ENCODE results near the gene MGAT4B. TPM values are rescaled to one million over a fixed set of nuclear protein-coding genes. Genes with fewer than 3 reads are reported as not detected.

The MGAT4B gene
- total and polyA plus RNA-seq, 2 of the 13 experiments (the other 11 are each of a cell fraction or from before 2014, with no cell fraction given): 93.5 to 130 TPM

GRCh38 chr5:179806250-179807048 is at the start of gene MGAT4B (continued):
- TF ChIP-seq ZNF704 (CRISPR knock-in tag; IDR thresholded peaks at IDR 0.05; ENCODE audit: borderline replicate concordance) (no peak), ZNF629 (CRISPR knock-in tag; conservative IDR thresholded peaks at IDR 0.05) (no peak), POLR2AphosphoS5 (IDR thresholded peaks at IDR 0.05; ENCODE audit: low read depth, low read length) (peak; percentile 27), NCOR1 (IDR thresholded peaks at IDR 0.05; ENCODE audit: borderline replicate concordance, low read length) (no peak), HOXA9 (CRISPR knock-in tag; IDR thresholded peaks at IDR 0.05; ENCODE audit: borderline replicate concordance) (0 out of 2 replicates have a peak, but pooled peaks have one; percentile 19), JUNB (CRISPR knock-in tag; IDR thresholded peaks at IDR 0.05; ENCODE audit: borderline replicate concordance) (no peak), RBFOX2 (IDR thresholded peaks at IDR 0.05; ENCODE audit: low read depth, low read length) (peak; percentile 76; the same call in 1 of the 2 replicates), ZSCAN21 (CRISPR knock-in tag; IDR thresholded peaks at IDR 0.05; ENCODE audit: borderline replicate concordance) (peak; percentile 48; the same call in 1 of the 2 replicates), ZKSCAN1 (IDR thresholded peaks at IDR 0.05; ENCODE audit: low read length) (no peak), FOXC1 (CRISPR knock-in tag; IDR thresholded peaks at IDR 0.05; ENCODE audit: borderline replicate concordance) (no peak), SNAPC2 (CRISPR knock-in tag; IDR thresholded peaks at IDR 0.05) (no peak), ZNF136 (CRISPR knock-in tag; IDR thresholded peaks at IDR 0.05; ENCODE audit: low read depth) (no peak), AGO2 (optimal IDR thresholded peaks at IDR 0.05; ENCODE audit: low read depth, low read length) (no peak), ZFX (CRISPR knock-in tag; IDR thresholded peaks at IDR 0.05; ENCODE audit: low read depth) (peak; percentile 65), ZSCAN20 (CRISPR knock-in tag; IDR thresholded peaks at IDR 0.05; ENCODE audit: borderline replicate concordance) (no peak), POLR2A (IDR thresholded peaks at IDR 0.05; ENCODE audit: insufficient read depth in 1 of 2, low read depth in 2 of 2, low read length in 2 of 2) (peak in 1 of 2 experiments; percentile 42; a peak in 1 of 4 replicates), SAP130 (CRISPR knock-in tag; IDR thresholded peaks at IDR 0.05; ENCODE audit: low read depth) (peak; percentile 6; the same call in 1 of the 2 replicates)
- TF ChIP-seq, protein P1, sequence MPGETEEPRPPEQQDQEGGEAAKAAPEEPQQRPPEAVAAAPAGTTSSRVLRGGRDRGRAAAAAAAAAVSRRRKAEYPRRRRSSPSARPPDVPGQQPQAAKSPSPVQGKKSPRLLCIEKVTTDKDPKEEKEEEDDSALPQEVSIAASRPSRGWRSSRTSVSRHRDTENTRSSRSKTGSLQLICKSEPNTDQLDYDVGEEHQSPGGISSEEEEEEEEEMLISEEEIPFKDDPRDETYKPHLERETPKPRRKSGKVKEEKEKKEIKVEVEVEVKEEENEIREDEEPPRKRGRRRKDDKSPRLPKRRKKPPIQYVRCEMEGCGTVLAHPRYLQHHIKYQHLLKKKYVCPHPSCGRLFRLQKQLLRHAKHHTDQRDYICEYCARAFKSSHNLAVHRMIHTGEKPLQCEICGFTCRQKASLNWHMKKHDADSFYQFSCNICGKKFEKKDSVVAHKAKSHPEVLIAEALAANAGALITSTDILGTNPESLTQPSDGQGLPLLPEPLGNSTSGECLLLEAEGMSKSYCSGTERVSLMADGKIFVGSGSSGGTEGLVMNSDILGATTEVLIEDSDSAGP (CRISPR knock-in tag; IDR thresholded peaks at IDR 0.05; ENCODE audit: borderline replicate concordance): peak; percentile 98; the same call in 1 of the 2 replicates
- TF ChIP-seq, protein P2, sequence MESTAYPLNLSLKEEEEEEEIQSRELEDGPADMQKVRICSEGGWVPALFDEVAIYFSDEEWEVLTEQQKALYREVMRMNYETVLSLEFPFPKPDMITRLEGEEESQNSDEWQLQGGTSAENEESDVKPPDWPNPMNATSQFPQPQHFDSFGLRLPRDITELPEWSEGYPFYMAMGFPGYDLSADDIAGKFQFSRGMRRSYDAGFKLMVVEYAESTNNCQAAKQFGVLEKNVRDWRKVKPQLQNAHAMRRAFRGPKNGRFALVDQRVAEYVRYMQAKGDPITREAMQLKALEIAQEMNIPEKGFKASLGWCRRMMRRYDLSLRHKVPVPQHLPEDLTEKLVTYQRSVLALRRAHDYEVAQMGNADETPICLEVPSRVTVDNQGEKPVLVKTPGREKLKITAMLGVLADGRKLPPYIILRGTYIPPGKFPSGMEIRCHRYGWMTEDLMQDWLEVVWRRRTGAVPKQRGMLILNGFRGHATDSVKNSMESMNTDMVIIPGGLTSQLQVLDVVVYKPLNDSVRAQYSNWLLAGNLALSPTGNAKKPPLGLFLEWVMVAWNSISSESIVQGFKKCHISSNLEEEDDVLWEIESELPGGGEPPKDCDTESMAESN (CRISPR knock-in tag; conservative IDR thresholded peaks at IDR 0.05): no peak
- TF ChIP-seq, protein P3, sequence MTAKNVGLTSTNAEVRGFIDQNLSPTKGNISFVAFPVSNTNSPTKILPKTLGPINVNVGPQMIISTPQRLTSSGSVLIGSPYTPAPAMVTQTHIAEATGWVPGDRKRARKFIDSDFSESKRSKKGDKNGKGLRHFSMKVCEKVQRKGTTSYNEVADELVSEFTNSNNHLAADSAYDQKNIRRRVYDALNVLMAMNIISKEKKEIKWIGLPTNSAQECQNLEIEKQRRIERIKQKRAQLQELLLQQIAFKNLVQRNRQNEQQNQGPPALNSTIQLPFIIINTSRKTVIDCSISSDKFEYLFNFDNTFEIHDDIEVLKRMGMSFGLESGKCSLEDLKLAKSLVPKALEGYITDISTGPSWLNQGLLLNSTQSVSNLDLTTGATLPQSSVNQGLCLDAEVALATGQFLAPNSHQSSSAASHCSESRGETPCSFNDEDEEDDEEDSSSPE (CRISPR knock-in tag; IDR thresholded peaks at IDR 0.05): no peak; the same call in 1 of the 2 replicates
- TF ChIP-seq, protein P4, sequence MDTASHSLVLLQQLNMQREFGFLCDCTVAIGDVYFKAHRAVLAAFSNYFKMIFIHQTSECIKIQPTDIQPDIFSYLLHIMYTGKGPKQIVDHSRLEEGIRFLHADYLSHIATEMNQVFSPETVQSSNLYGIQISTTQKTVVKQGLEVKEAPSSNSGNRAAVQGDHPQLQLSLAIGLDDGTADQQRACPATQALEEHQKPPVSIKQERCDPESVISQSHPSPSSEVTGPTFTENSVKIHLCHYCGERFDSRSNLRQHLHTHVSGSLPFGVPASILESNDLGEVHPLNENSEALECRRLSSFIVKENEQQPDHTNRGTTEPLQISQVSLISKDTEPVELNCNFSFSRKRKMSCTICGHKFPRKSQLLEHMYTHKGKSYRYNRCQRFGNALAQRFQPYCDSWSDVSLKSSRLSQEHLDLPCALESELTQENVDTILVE (CRISPR knock-in tag; IDR thresholded peaks at IDR 0.05): no peak

Measured in HepG2 (cell line).